Ovary (tissue), 9 donors: ENCODE data around the gene SLC1A2. TPM values are rescaled to one million over a fixed set of nuclear protein-coding genes. Genes with fewer than 3 reads are reported as not detected.

Source experiments
- DNase-seq, 5 donors: peaks; one replicate each; pipeline ENCODE4 v3.0.0-alpha.2; 2019 to 2020
- H3K27ac ChIP-seq, 2 donors: fragments of 200-600 bp; one replicate each; pipeline versions ENCODE4 v1.5.1 to v1.8.0; 2019 to 2022
- H3K27me3 ChIP-seq: fragments of 200-600 bp; one replicate; pipeline ENCODE4 v1.8.0; 2022
- H3K36me3 ChIP-seq: fragments of 200-600 bp; sonication (generic); one replicate; pipeline ENCODE4 v1.5.1; 2019
- H3K4me1 ChIP-seq: one replicate; pipeline ENCODE4 v1.8.1; 2013; ENCODE audit warnings: mild to moderate bottlenecking, moderate library complexity; ENCODE audit not compliant: insufficient read depth
- H3K4me3 ChIP-seq: fragments of 200-600 bp; sonication (generic); one replicate; pipeline ENCODE4 v1.5.1; 2017
- H3K9me3 ChIP-seq, 2 donors: fragments of 200-600 bp in 1 of 2; sonication (generic) in 1 of 2; one replicate each; pipeline versions ENCODE4 v1.5.1 to v1.8.1; 2013 to 2019; ENCODE audit warnings: mild to moderate bottlenecking in 1 of 2, moderate library complexity in 1 of 2
- EP300 ChIP-seq: sonication (generic); formaldehyde crosslinking; IDR thresholded peaks from one replicate; pipeline ENCODE4 v1.6.1; 2017; ENCODE audit warnings: antibody characterized with exemption
- POLR2A ChIP-seq: fragments of 450-650 bp; IDR thresholded peaks from one replicate; pipeline ENCODE4 v1.6.1; 2017; ENCODE audit warnings: antibody characterized with exemption, mild to moderate bottlenecking, moderate library complexity
- WGBS, 3 donors: extraction: QIAGEN DNeasy Blood & Tissue Kit in 1 of 3; methylation state at CpG; one replicate each; pipeline versions ENCODE4 v1.1.5 to v1.1.7; 2013 to 2017; 5-methylcytosine and 5-hydroxymethylcytosine counted together
- intact Hi-C, 4 donors: fragments of 100-400 bp; cut with DNase I; formaldehyde crosslinking; loops; one replicate each; pipeline versions ENCODE4 v1.11.0 to v1.15.1; 2022 to 2023
- polyA plus RNA-seq, 2 donors: library from polyadenylated mRNA; stranded (reverse); fragments of 200-250 nt in 1 of 2; fragments of 350-450 nt in 1 of 2; fragmentation: Illumina TruSeq in 1 of 2; extraction: RNeasy Lipid Tissue Mini Kit (QIAGEN cat#74804) in 1 of 2; gene quantifications; one replicate each; pipeline ENCODE4 v1.2.3, GENCODE V29; 2013 to 2014
- total RNA-seq, 7 donors: library from RNA; depleted of rRNA in 2 of 7; stranded (reverse); fragments of >200 nt in 2 of 7; fragmentation: NEBNext Ultra II Directional in 3 of 7; extraction: Animal tissue kit (Norgen Biotek cat#: 25700) in 3 of 7; gene quantifications; one replicate each; pipeline versions ENCODE4 v1.1.0 to v1.2.4, GENCODE V29; 2016 to 2023
- TF ChIP-seq, protein P1 (sequence below), 3 donors: fragments of 450-650 bp in 2 of 3; fragments of 200-600 bp in 1 of 3; IDR thresholded peaks; one replicate each; pipeline versions ENCODE4 v1.5.1 to v1.8.0; 2016 to 2022; ENCODE audit warnings: antibody characterized with exemption in 3 of 3, mild to moderate bottlenecking in 1 of 3
- donor health status: DM: no; HTN: no; CAD: no; lungs with moderate emphysema.
- donor health status: DM: no; HTN: no; CAD: no.
- donor health status: Bipolar disorder and iron deficiency.
- donor health status: DM: yes; HTN: yes; CAD: no.
- donor health status: DM: no; HTN: no; CAD: no.
- donor health status: DM: yes; HTN: yes; CAD: no.

The SLC1A2 gene
- total and polyA plus RNA-seq, 9 donors = 0.02 to 0.80 (median 0.15) TPM

DNA sequence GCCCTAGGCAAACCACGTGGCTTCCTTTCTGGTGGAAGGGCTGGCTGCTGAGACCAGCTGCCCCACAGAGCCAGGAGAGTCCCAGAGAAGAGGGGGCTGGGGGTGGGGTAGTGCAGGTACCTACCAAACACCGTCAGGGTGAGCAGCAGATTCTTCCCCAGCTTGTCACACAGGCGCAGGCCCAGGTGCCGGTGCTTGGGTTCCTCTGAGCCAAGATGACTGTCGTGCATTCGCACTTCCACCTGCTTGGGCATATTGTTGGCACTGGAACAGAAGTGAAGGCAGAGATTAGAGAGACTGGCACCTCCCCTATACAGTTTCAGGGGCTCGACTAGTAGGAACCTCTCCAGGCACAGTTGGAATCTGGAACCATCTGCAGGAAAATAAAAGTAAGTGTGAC is 102.1 kb downstream of the SLC1A2 start:
- DNase-seq = no peak
- TF ChIP-seq, protein P1, sequence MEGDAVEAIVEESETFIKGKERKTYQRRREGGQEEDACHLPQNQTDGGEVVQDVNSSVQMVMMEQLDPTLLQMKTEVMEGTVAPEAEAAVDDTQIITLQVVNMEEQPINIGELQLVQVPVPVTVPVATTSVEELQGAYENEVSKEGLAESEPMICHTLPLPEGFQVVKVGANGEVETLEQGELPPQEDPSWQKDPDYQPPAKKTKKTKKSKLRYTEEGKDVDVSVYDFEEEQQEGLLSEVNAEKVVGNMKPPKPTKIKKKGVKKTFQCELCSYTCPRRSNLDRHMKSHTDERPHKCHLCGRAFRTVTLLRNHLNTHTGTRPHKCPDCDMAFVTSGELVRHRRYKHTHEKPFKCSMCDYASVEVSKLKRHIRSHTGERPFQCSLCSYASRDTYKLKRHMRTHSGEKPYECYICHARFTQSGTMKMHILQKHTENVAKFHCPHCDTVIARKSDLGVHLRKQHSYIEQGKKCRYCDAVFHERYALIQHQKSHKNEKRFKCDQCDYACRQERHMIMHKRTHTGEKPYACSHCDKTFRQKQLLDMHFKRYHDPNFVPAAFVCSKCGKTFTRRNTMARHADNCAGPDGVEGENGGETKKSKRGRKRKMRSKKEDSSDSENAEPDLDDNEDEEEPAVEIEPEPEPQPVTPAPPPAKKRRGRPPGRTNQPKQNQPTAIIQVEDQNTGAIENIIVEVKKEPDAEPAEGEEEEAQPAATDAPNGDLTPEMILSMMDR (IDR thresholded peaks at IDR 0.05) = no peak
- TF ChIP-seq POLR2A (no peak), EP300 (no peak)
- no peaks in the 10 kb centered on the region for H3K9me3 ChIP-seq
- 89 to 94% (median 91%) methylated on average over 7 of the region's 7 CpGs for WGBS, 3 donors
- no peak overlapping the region for H3K27ac ChIP-seq
- no peaks in the 10 kb centered on the region for H3K27me3 ChIP-seq
- H3K4me3 ChIP-seq = no peak overlapping the region
- no peaks in the 10 kb centered on the region for H3K36me3 ChIP-seq
- intact Hi-C loops = no loop called here
- H3K4me1 ChIP-seq = no peaks in the 10 kb centered on the region

DNA sequence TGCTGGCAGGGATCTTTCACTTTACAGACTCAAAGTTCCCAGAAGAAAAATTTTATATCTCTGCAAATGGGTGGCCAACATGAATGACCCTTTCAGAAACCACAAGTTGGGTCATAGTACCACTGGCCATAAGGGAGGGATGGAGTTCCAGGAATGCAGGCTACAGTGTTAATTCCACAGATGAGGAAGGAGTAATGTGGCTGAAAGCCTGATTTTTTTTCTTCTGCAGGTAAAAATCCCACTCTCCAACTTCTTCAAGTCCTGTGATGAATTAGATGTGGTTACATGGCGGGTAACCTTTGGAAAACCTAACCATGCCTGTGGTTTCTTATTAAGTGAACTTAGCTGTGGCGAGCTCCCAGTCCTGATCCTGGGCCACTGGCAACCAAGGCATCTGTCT is 103.2 kb downstream of the SLC1A2 start:
- DNase-seq = no peak
- no peak overlapping the region for H3K27ac ChIP-seq
- H3K4me3 ChIP-seq = no peak overlapping the region
- H3K4me1 ChIP-seq = no peaks in the 10 kb centered on the region
- H3K27me3 ChIP-seq = no peaks in the 10 kb centered on the region
- no peaks in the 10 kb centered on the region for H3K36me3 ChIP-seq
- intact Hi-C loops = no loop called here
- 88 to 93% (median 89%) methylated on average over 2 of the region's 2 CpGs for WGBS, 3 donors
- TF ChIP-seq EP300 (no peak), POLR2A (no peak)
- TF ChIP-seq, protein P1 (IDR thresholded peaks at IDR 0.05) = no peak
- no peaks in the 10 kb centered on the region for H3K9me3 ChIP-seq

DNA sequence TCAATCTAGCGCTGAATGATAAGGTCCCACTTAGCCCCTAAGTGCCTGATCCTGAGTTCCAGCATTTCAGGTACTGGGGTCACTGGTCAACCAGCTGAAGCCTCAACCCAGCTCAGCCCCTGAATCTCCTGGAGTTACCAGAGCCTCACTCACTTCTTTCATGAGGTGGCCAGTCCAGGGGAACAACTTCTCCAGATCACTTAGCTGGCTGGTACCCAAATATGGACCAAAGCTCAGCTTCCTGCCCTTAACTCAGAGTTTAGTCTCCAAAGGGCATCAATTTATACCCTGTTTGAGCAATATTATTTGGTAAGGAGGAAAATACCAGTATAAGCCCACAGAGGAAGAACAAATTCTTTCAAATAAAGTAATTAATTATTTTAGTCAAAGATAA is 105.6 kb downstream of the SLC1A2 start:
- no peaks in the 10 kb centered on the region for H3K27me3 ChIP-seq
- no peak for DNase-seq
- intact Hi-C loops = no loop called here
- TF ChIP-seq POLR2A = no peak
- TF ChIP-seq EP300 = no peak
- TF ChIP-seq, protein P1 (IDR thresholded peaks at IDR 0.05) = no peak
- H3K36me3 ChIP-seq = no peaks in the 10 kb centered on the region
- H3K9me3 ChIP-seq = no peaks in the 10 kb centered on the region
- H3K27ac ChIP-seq = no peak overlapping the region
- H3K4me1 ChIP-seq = no peaks in the 10 kb centered on the region
- WGBS, 3 donors = 88 to 96% (median 94%) methylated on average over 1 of the region's 1 CpG
- H3K4me3 ChIP-seq = no peak overlapping the region

DNA sequence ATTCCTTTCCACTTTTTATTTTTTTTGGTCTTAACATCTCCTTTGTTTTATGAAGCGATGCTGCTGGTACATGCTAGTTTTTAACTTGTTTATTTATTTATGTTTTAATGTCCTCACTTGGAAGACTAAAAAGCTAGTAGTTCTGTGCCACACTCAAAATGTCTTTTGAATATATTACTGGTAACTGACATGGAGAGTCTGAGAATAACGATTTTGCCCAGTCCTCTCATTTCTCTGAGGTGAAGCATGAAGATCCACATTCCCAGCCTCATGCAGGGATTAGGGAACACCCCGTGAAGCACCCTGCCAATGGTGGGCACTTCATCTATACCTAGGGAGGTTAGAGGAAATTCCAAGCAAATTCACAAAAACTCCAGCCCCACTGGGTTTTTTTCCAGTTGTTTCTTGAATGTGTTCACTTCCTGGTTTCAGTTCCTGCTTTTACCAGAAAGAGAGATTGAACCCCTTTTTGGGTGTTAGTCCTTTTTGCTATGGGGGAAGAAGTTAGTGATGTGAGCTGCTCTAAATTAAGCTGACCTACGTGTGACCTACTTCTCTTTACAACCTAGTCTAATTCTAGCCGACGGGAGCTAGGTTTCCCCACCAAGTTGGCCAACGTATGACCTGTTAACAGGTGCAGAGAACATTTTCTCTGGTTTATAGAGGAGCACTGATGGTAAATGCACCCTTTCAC is 106.1 kb downstream of the SLC1A2 start:
- DNase-seq = no peak
- no peaks in the 10 kb centered on the region for H3K27me3 ChIP-seq
- no peaks in the 10 kb centered on the region for H3K36me3 ChIP-seq
- H3K27ac ChIP-seq = no peak overlapping the region
- intact Hi-C loops = no loop called here
- H3K4me3 ChIP-seq = no peak overlapping the region
- no peaks in the 10 kb centered on the region for H3K4me1 ChIP-seq
- TF ChIP-seq EP300 = no peak
- TF ChIP-seq, protein P1 (IDR thresholded peaks at IDR 0.05) = no peak
- no peak for TF ChIP-seq POLR2A
- WGBS, 3 donors = 69 to 81% (median 76%) methylated on average over 7 of the region's 7 CpGs
- no peaks in the 10 kb centered on the region for H3K9me3 ChIP-seq
